K562 (cell line): ENCODE data around the gene AMDHD2. TPM values are rescaled to one million over a fixed set of nuclear protein-coding genes. Genes with fewer than 3 reads are reported as not detected.

ENCODE experiments used
- BRF1 ChIP-seq: IDR thresholded peaks from 3 replicates; pipeline ENCODE4 v1.6.1; 2011; ENCODE audit warnings: borderline replicate concordance, mild to moderate bottlenecking; ENCODE audit not compliant: insufficient read length; ENCODE audit errors: extremely low read depth
- CHAMP1 ChIP-seq: fragments of 450-650 bp; IDR thresholded peaks from 2 replicates; pipeline ENCODE4 v1.6.1; 2016; ENCODE audit warnings: mild to moderate bottlenecking
- CTBP1 ChIP-seq: fragments of 450-650 bp; IDR thresholded peaks from 2 replicates; pipeline ENCODE4 v1.6.1; 2016; ENCODE audit warnings: borderline replicate concordance
- JUN ChIP-seq, 2 experiments: sonication (generic) in 1 of 2; formaldehyde crosslinking in 1 of 2; IDR thresholded peaks; 2 replicates each; pipeline versions ENCODE4 v1.6.1 to v1.8.0; 2012 to 2022; ENCODE audit warnings: borderline replicate concordance in 2 of 2, mild to moderate bottlenecking in 2 of 2, improper control_type of control experiment in 1 of 2, low read depth in 1 of 2, low read length in 1 of 2, missing genetic modification reagents in 1 of 2
- NUFIP1 ChIP-seq: fragments of 450-650 bp; IDR thresholded peaks from 2 replicates; pipeline ENCODE4 v1.6.1; 2018; ENCODE audit not compliant: partially characterized antibody
- SETDB1 ChIP-seq: IDR thresholded peaks from one replicate; pipeline ENCODE4 v1.6.1; 2012; ENCODE audit warnings: low read length, control low read depth, inconsistent platforms
- SUPT5H ChIP-seq: fragments of 450-650 bp; IDR thresholded peaks from 2 replicates; pipeline ENCODE4 v1.6.1; 2016
- TGIF2 ChIP-seq: sonication (generic); formaldehyde crosslinking; IDR thresholded peaks from 2 replicates; pipeline ENCODE4 v1.8.1; 2022; ENCODE audit warnings: mild to moderate bottlenecking, missing genetic modification reagents, moderate library complexity
- ZBTB5 ChIP-seq: fragments of 450-650 bp; IDR thresholded peaks from 2 replicates; pipeline ENCODE4 v1.6.1; 2017; ENCODE audit warnings: antibody characterized with exemption
- ZBTB7A ChIP-seq: IDR thresholded peaks from 2 replicates; pipeline ENCODE4 v1.6.1; 2011; ENCODE audit warnings: low read depth, mild to moderate bottlenecking, low read length, moderate library complexity, borderline replicate concordance; ENCODE audit not compliant: control insufficient read depth
- ZNF175 ChIP-seq: fragments of 200-800 bp; sonication (Bioruptor generic); IDR thresholded peaks from 2 replicates; pipeline ENCODE4 v1.6.1; 2016; ENCODE audit warnings: low read depth, mild to moderate bottlenecking, missing genetic modification characterization, missing compliant biosample characterization
- ZNF830 ChIP-seq: fragments of 250-450 bp; sonication (Bioruptor Pico); IDR thresholded peaks from 2 replicates; pipeline ENCODE4 v1.5.0; 2021; ENCODE audit warnings: mild to moderate bottlenecking
- polyA plus RNA-seq, 8 experiments: library from polyadenylated mRNA; depleted of rRNA in 4 of 8; stranded (reverse) in 5 of 8; unstranded in 3 of 8; fragments of >200 nt; fragmentation: Nextera tagmentation in 2 of 8; fragmentation: Illumina TruSeq in 1 of 8; extraction: Ambion mirVana in 2 of 8; extraction: Trizol in 1 of 8; gene quantifications; 2 replicates each; pipeline versions ENCODE4 v1.2.1 to v1.2.3, GENCODE V29; 2011 to 2014; ENCODE audit warnings: inconsistent platforms in 1 of 8, missing spikeins in 1 of 8
- total RNA-seq, 7 experiments: library from RNA; depleted of rRNA in 6 of 7; stranded (reverse); fragments of >200 nt in 6 of 7; fragmentation: Illumina TruSeq in 2 of 7; extraction: Trizol in 2 of 7; gene quantifications; 2 replicates each; pipeline versions ENCODE4 v1.2.1 to v1.2.3, GENCODE V29; 2011 to 2021; ENCODE audit warnings: low replicate concordance in 1 of 7

AMDHD2 gene
- total and polyA plus RNA-seq, 9 of the 15 experiments (the other 6 are each of a cell fraction or from before 2014, with no cell fraction given), result 0.38 to 56.9 (median 18.3) TPM; not detected in 1

- TF ChIP-seq ZBTB5 (no peak), SETDB1 (no peak), BRF1 (no peak), NUFIP1 (no peak), ZBTB7A (peak; percentile 66; the same call in 1 of the 2 replicates), SUPT5H (0 out of 2 replicates have a peak, but pooled peaks have one; percentile 65), JUN (IDR thresholded peaks at IDR 0.05; ENCODE audit: borderline replicate concordance, low read depth, low read length) (no peak), JUN (CRISPR knock-in tag; IDR thresholded peaks at IDR 0.05; ENCODE audit: borderline replicate concordance) (peak; percentile 61; the same call in 1 of the 2 replicates), ZNF830 (CRISPR knock-in tag) (no peak), CHAMP1 (no peak), CTBP1 (peak; percentile 84), TGIF2 (CRISPR knock-in tag) (peak; percentile 72; the same call in 1 of the 2 replicates), ZNF175 (CRISPR knock-in tag) (no peak)
These were observed 45.9 kb upstream of the AMDHD2 start (continued) for GRCh38 chr16:2473999-2474876.
